Liver (tissue), 9 donors: ENCODE results near the gene AUP1. TPM values are rescaled to one million over a fixed set of nuclear protein-coding genes. Genes with fewer than 3 reads are reported as not detected.

Experiments used
- DNase-seq: peaks from one replicate; pipeline ENCODE4 v3.0.0-alpha.2; 2017; ENCODE audit warnings: low spot score
- H3K27ac ChIP-seq, 2 donors: one replicate each; pipeline ENCODE4 v1.7.0; 2013; ENCODE audit warnings: inconsistent platforms in 2 of 2, low read length in 2 of 2, control low read depth in 1 of 2, low read depth in 1 of 2, mild to moderate bottlenecking in 1 of 2
- H3K27me3 ChIP-seq, 4 donors: one replicate each; pipeline versions ENCODE4 v1.6.1 to v1.7.0; 2013; ENCODE audit warnings: low read length in 3 of 4, inconsistent platforms in 1 of 4, mild to moderate bottlenecking in 1 of 4, moderate library complexity in 1 of 4; ENCODE audit not compliant: control insufficient read depth in 4 of 4, insufficient read depth in 4 of 4
- H3K36me3 ChIP-seq, 4 donors: one replicate each; pipeline versions ENCODE4 v1.6.1 to v1.7.0; 2013; ENCODE audit warnings: low read length in 3 of 4, mild to moderate bottlenecking in 3 of 4, low read depth in 1 of 4, moderate library complexity in 1 of 4; ENCODE audit not compliant: control insufficient read depth in 4 of 4, insufficient read depth in 3 of 4
- H3K4me1 ChIP-seq, 4 donors: one replicate each; pipeline versions ENCODE4 v1.6.1 to v1.7.0; 2013; ENCODE audit warnings: low read length in 3 of 4, mild to moderate bottlenecking in 3 of 4, moderate library complexity in 1 of 4; ENCODE audit not compliant: control insufficient read depth in 4 of 4, insufficient read depth in 4 of 4
- H3K4me3 ChIP-seq, 3 donors: one replicate each; pipeline versions ENCODE4 v1.6.1 to v1.7.0; 2013; ENCODE audit warnings: low read length in 3 of 3, control low read depth in 1 of 3, low read depth in 1 of 3, mild to moderate bottlenecking in 1 of 3
- H3K9ac ChIP-seq, 2 donors: one replicate each; pipeline ENCODE4 v1.7.0; 2013; ENCODE audit warnings: low read length in 2 of 2, mild to moderate bottlenecking in 2 of 2, moderate library complexity in 2 of 2, control low read depth in 1 of 2, low read depth in 1 of 2
- H3K9me3 ChIP-seq, 4 donors: one replicate each; pipeline versions ENCODE4 v1.6.1 to v1.7.0; 2013; ENCODE audit warnings: low read length in 3 of 4; ENCODE audit not compliant: control insufficient read depth in 4 of 4
- ATF3 ChIP-seq: IDR thresholded peaks from 2 replicates; pipeline ENCODE4 v1.6.1; 2016; ENCODE audit warnings: antibody characterized with exemption
- CTCF ChIP-seq: fragments of 150-350 bp; IDR thresholded peaks from 2 replicates; pipeline ENCODE4 v1.5.1; 2017; ENCODE audit warnings: improper control_type of control experiment, low read depth, low read length; ENCODE audit not compliant: missing input control
- EGR1 ChIP-seq, 2 donors: IDR thresholded peaks; 2 replicates each; pipeline ENCODE4 v1.6.1; 2016 to 2018; ENCODE audit warnings: antibody characterized with exemption in 2 of 2, low read depth in 2 of 2
- FOXA1 ChIP-seq: IDR thresholded peaks from 2 replicates; pipeline ENCODE4 v1.6.1; 2016; ENCODE audit warnings: antibody characterized with exemption
- HNF4A ChIP-seq, 2 donors: conservative IDR thresholded peaks; 2 replicates each; pipeline ENCODE4 v1.6.1; 2016; ENCODE audit warnings: antibody characterized with exemption in 2 of 2, mild to moderate bottlenecking in 2 of 2
- HNF4G ChIP-seq: IDR thresholded peaks from 2 replicates; pipeline ENCODE4 v1.6.1; 2016; ENCODE audit warnings: antibody characterized with exemption
- MAX ChIP-seq: IDR thresholded peaks from 2 replicates; pipeline ENCODE4 v1.6.1; 2016; ENCODE audit warnings: antibody characterized with exemption
- REST ChIP-seq: IDR thresholded peaks from 2 replicates; pipeline ENCODE4 v1.6.1; 2016; ENCODE audit warnings: antibody characterized with exemption, mild to moderate bottlenecking
- RXRA ChIP-seq, 2 donors: IDR thresholded peaks; 2 replicates each; pipeline ENCODE4 v1.6.1; 2017 to 2018; ENCODE audit warnings: antibody characterized with exemption in 2 of 2, mild to moderate bottlenecking in 1 of 2
- SP1 ChIP-seq: IDR thresholded peaks from 2 replicates; pipeline ENCODE4 v1.6.1; 2018; ENCODE audit warnings: antibody characterized with exemption, mild to moderate bottlenecking
- TAF1 ChIP-seq: conservative IDR thresholded peaks from 2 replicates; pipeline ENCODE4 v1.6.1; 2016; ENCODE audit warnings: antibody characterized with exemption, mild to moderate bottlenecking
- YY1 ChIP-seq: IDR thresholded peaks from 2 replicates; pipeline ENCODE4 v1.6.1; 2016; ENCODE audit warnings: antibody characterized with exemption, mild to moderate bottlenecking
- ZBTB33 ChIP-seq: IDR thresholded peaks from 2 replicates; pipeline ENCODE4 v1.6.1; 2016; ENCODE audit warnings: antibody characterized with exemption
- WGBS: extraction: QIAGEN DNeasy Blood & Tissue Kit; methylation state at CpG from one replicate; pipeline ENCODE4 v1.1.7; 2013; 5-methylcytosine and 5-hydroxymethylcytosine counted together
- polyA plus RNA-seq, 2 donors: library from polyadenylated mRNA; stranded (reverse) in 1 of 2; unstranded in 1 of 2; fragments of 200-250 nt in 1 of 2; fragments of >200 nt in 1 of 2; fragmentation: Nextera tagmentation in 1 of 2; extraction: Ambion mirVana in 1 of 2; gene quantifications; one replicate each; pipeline versions ENCODE4 v1.2.1 to v1.2.3, GENCODE V29; 2013 to 2015
- total RNA-seq, 2 donors: library from RNA; depleted of rRNA; stranded (reverse); fragments of >200 nt; gene quantifications; one replicate each; pipeline ENCODE4 v1.2.3, GENCODE V29; 2014
- donor health status: healthy.
- donor health status: healthy.
- donor health status: healthy.
- donor health status: healthy.
- donor health status: healthy.

AUP1 gene
- total and polyA plus RNA-seq, 4 donors: 62.6 to 126 (median 109) TPM

DNA sequence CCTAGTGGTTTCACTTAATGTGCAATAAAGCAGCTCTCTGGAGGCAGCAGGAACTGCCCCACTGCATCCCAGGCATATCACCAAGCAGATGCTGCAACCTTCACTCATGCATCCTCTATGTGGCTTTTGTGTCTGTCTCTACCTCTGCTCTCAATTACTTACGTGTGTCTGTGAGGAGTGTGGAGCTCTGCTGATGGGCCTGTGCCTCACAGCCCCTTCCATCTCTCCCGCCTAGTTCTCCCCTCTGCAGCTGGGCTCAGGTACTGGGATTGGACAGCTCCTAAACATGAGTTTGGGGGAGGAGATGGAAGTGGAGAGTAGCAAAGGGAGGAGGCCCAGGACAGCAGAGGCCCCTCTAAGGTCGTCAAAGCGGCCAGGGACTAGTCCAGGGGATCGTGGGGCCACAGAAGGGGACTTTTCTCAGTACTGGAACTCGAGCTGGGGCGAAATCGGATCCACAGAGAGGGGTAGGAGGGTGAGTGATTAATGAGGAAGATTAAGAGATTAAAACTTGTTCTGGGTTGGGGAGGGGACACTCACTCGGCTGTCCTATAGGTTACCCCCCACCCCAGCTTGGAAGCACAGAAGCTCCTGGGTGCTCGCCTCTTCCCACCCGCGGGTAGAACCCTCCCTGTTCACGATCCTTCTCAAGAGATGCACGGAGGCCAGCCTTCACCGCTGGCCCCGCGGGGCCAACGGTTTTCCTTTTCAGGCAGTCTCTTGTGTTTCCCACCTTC lies 28.0 kb downstream of the AUP1 start:
- Histone ChIP-seq H3K4me1 (peaks cover 24 to 87% (median 72%) of the 10 kb centered on the region in 4 donors), H3K4me3 (peak overlapping the region in 2 of 3 donors; percentile 76 to 97), H3K9ac (no peak overlapping the region), H3K36me3 (peaks cover 0 to 6% (median 4%) of the 10 kb centered on the region in 4 donors), H3K27ac (peak overlapping the region in 1 of 2 donors; percentile 93), H3K9me3 (no peaks in the 10 kb centered on the region), H3K27me3 (no peaks in the 10 kb centered on the region)
- TF ChIP-seq REST (peak; percentile 93), YY1 (no peak), MAX (no peak)
- 48% methylated on average over 18 of the region's 18 CpGs for WGBS
- DNase-seq: no peak

- DNase-seq: no peak
- TF ChIP-seq ATF3: no peak
- TF ChIP-seq EGR1 (IDR thresholded peaks at IDR 0.05; ENCODE audit: low read depth in 2 of 2): no peak
- no peak for TF ChIP-seq TAF1
- TF ChIP-seq RXRA (IDR thresholded peaks at IDR 0.05): no peak
- no peak for TF ChIP-seq YY1
- no peak for TF ChIP-seq ZBTB33
- Histone ChIP-seq H3K27ac (no peak overlapping the region), H3K9me3 (no peaks in the 10 kb centered on the region), H3K4me1 (peaks cover 22 to 84% (median 69%) of the 10 kb centered on the region in 4 donors), H3K4me3 (no peak overlapping the region), H3K9ac (no peak overlapping the region), H3K36me3 (peaks cover 0 to 5% (median under 1%) of the 10 kb centered on the region in 4 donors), H3K27me3 (no peaks in the 10 kb centered on the region)
Observed at GRCh38 chr2:74500578-74500946, 28.9 kb downstream of the AUP1 start.

- Histone ChIP-seq H3K4me1 (peaks cover 22 to 83% (median 66%) of the 10 kb centered on the region in 4 donors), H3K27ac (no peak overlapping the region)
Observed at GRCh38 chr2:74499940-74500577, 29.4 kb downstream of the AUP1 start.

More at GRCh38 chr2:74499940-74500577, 29.4 kb downstream of the AUP1 start:
- no peak overlapping the region for H3K9ac ChIP-seq
- H3K9me3 ChIP-seq: no peaks in the 10 kb centered on the region
- peaks cover 0 to 2% (median 0%) of the 10 kb centered on the region in 4 donors for H3K36me3 ChIP-seq
- H3K4me3 ChIP-seq: peak overlapping the region in 1 of 3 donors; percentile 50
- TF ChIP-seq YY1 (no peak), FOXA1 (no peak), HNF4A (conservative IDR thresholded peaks at IDR 0.05) (no peak), EGR1 (IDR thresholded peaks at IDR 0.05; ENCODE audit: low read depth in 2 of 2) (no peak), HNF4G (no peak), CTCF (no peak), MAX (no peak), RXRA (IDR thresholded peaks at IDR 0.05) (no peak), SP1 (no peak)
- no peak for DNase-seq
- no peaks in the 10 kb centered on the region for H3K27me3 ChIP-seq
- 64% methylated on average over 15 of the region's 15 CpGs for WGBS
